Mesenchymal stem cell (in vitro differentiated cells and primary cell): ENCODE measurements around the gene DPH7.

ENCODE experiments used
- DNase-seq: peaks from one replicate; pipeline ENCODE4 v3.0.0-alpha.2; 2013
- H2AFZ ChIP-seq: one replicate; pipeline ENCODE4 v1.6.1; 2013; ENCODE audit warnings: low read depth, mild to moderate bottlenecking, control low read depth, inconsistent platforms, low read length, moderate library complexity
- H2AK5ac ChIP-seq: 2 replicates; pipeline ENCODE4 v1.6.1; 2013; ENCODE audit warnings: low read length, moderate library complexity, mild to moderate bottlenecking, inconsistent platforms; ENCODE audit not compliant: severe bottlenecking
- H2BK120ac ChIP-seq: one replicate; pipeline ENCODE4 v1.6.1; 2013; ENCODE audit warnings: low read depth, mild to moderate bottlenecking, inconsistent platforms, low read length, moderate library complexity
- H2BK12ac ChIP-seq, 2 experiments: one replicate each; pipeline ENCODE4 v1.6.1; 2013; ENCODE audit warnings: inconsistent platforms in 2 of 2, low read length in 2 of 2, mild to moderate bottlenecking in 2 of 2, moderate library complexity in 2 of 2, control low read depth in 1 of 2
- H2BK15ac ChIP-seq: one replicate; pipeline ENCODE4 v1.6.1; 2013; ENCODE audit warnings: mild to moderate bottlenecking, low read depth, inconsistent platforms; ENCODE audit not compliant: poor library complexity, severe bottlenecking
- H2BK5ac ChIP-seq: 2 replicates; pipeline ENCODE4 v1.6.1; 2013; ENCODE audit warnings: low read depth, mild to moderate bottlenecking, low read length, control low read depth, inconsistent platforms; ENCODE audit not compliant: poor library complexity, severe bottlenecking
- H3K14ac ChIP-seq, 2 experiments: one replicate each; pipeline ENCODE4 v1.6.1; 2013; ENCODE audit warnings: inconsistent platforms in 2 of 2, low read length in 2 of 2, control low read depth in 1 of 2, mild to moderate bottlenecking in 1 of 2, moderate library complexity in 1 of 2
- H3K18ac ChIP-seq, 2 experiments: one replicate each; pipeline ENCODE4 v1.6.1; 2013; ENCODE audit warnings: inconsistent platforms in 2 of 2, low read length in 2 of 2, control low read depth in 1 of 2, low read depth in 1 of 2, mild to moderate bottlenecking in 1 of 2
- H3K23ac ChIP-seq, 2 experiments: one replicate each; pipeline ENCODE4 v1.6.1; 2013; ENCODE audit warnings: inconsistent platforms in 2 of 2, low read length in 2 of 2, mild to moderate bottlenecking in 2 of 2, moderate library complexity in 2 of 2, control low read depth in 1 of 2
- H3K27ac ChIP-seq: 2 replicates; pipeline ENCODE4 v1.5.1; 2013; ENCODE audit warnings: mild to moderate bottlenecking, moderate library complexity, low read length, control low read depth, inconsistent platforms; ENCODE audit not compliant: poor library complexity, severe bottlenecking
- H3K27me3 ChIP-seq, 2 experiments: 2 replicates each; pipeline versions ENCODE4 v1.6.1 to v1.7.0; 2013; ENCODE audit warnings: low read length in 2 of 2, mild to moderate bottlenecking in 2 of 2, moderate library complexity in 2 of 2, control low read depth in 1 of 2, inconsistent platforms in 1 of 2; ENCODE audit not compliant: control insufficient read depth in 1 of 2, insufficient read depth in 1 of 2
- H3K36me3 ChIP-seq, 2 experiments: 2 replicates each; pipeline versions ENCODE4 v1.6.1 to v1.7.0; 2013; ENCODE audit warnings: low read length in 2 of 2, control low read depth in 1 of 2, inconsistent platforms in 1 of 2, low read depth in 1 of 2, mild to moderate bottlenecking in 1 of 2; ENCODE audit not compliant: insufficient read depth in 2 of 2, control insufficient read depth in 1 of 2
- H3K4ac ChIP-seq, 2 experiments: one replicate each; pipeline ENCODE4 v1.6.1; 2013; ENCODE audit warnings: inconsistent platforms in 2 of 2, low read length in 2 of 2, mild to moderate bottlenecking in 2 of 2, moderate library complexity in 2 of 2, control low read depth in 1 of 2, low read depth in 1 of 2
- H3K4me1 ChIP-seq: 2 replicates; pipeline ENCODE4 v1.6.1; 2013; ENCODE audit warnings: low read depth, low read length, control low read depth; ENCODE audit not compliant: control insufficient read depth, insufficient read depth
- H3K4me2 ChIP-seq: 2 replicates; pipeline ENCODE4 v1.6.1; 2013; ENCODE audit warnings: low read length, mild to moderate bottlenecking, inconsistent platforms; ENCODE audit not compliant: poor library complexity, severe bottlenecking
- H3K4me3 ChIP-seq, 2 experiments: 2 replicates each; pipeline versions ENCODE4 v1.5.1 to v1.7.0; 2013; ENCODE audit warnings: low read length in 2 of 2, mild to moderate bottlenecking in 2 of 2, control low read depth in 1 of 2, low read depth in 1 of 2; ENCODE audit not compliant: insufficient read depth in 1 of 2
- H3K79me1 ChIP-seq: replicated peaks from 2 replicates; pipeline ENCODE4 v1.6.1; 2013; ENCODE audit warnings: mild to moderate bottlenecking, control low read depth, low read length, inconsistent platforms; ENCODE audit not compliant: poor library complexity, severe bottlenecking
- H3K9ac ChIP-seq: 2 replicates; pipeline ENCODE4 v1.7.0; 2013; ENCODE audit warnings: mild to moderate bottlenecking, low read length, moderate library complexity
- H3K9me3 ChIP-seq: 2 replicates; pipeline ENCODE4 v1.7.0; 2013; ENCODE audit warnings: mild to moderate bottlenecking, low read length; ENCODE audit not compliant: control insufficient read depth
- H4K8ac ChIP-seq: one replicate; pipeline ENCODE4 v1.6.1; 2013; ENCODE audit warnings: inconsistent platforms, mild to moderate bottlenecking, low read length, moderate library complexity
- H4K91ac ChIP-seq: one replicate; pipeline ENCODE4 v1.6.1; 2013; ENCODE audit warnings: mild to moderate bottlenecking, low read length, inconsistent platforms
- WGBS: methylation state at CpG from one replicate; pipeline ENCODE4 v1.1.7; 2013; ENCODE audit warnings: mixed read lengths; 5-methylcytosine and 5-hydroxymethylcytosine counted together

DPH7 gene

GRCh38 chr9:137583957-137584356 is 5.2 kb upstream of the DPH7 start:
- Histone ChIP-seq H2BK120ac (no peak overlapping the region), H3K79me1 (peaks cover 55% of the 10 kb centered on the region)
- 92% methylated on average over 8 of the region's 8 CpGs for WGBS

GRCh38 chr9:137583347-137583746 is 4.6 kb upstream of the DPH7 start:
- Histone ChIP-seq H3K4me2 (no peak overlapping the region), H3K23ac (no peak overlapping the region), H3K4ac (no peak overlapping the region), H2BK12ac (no peak overlapping the region), H3K4me3 (no peak overlapping the region), H3K4me1 (peaks cover 14% of the 10 kb centered on the region), H3K9me3 (no peaks in the 10 kb centered on the region), H3K27me3 (no peaks in the 10 kb centered on the region), H3K14ac (no peak overlapping the region), H2BK120ac (no peak overlapping the region), H2BK15ac (no peak overlapping the region), H3K18ac (no peak overlapping the region), H3K36me3 (peaks cover 79 to 83% of the 10 kb centered on the region in 2 experiments), H4K8ac (no peak overlapping the region), H2AFZ (no peak overlapping the region), H3K9ac (no peak overlapping the region), H3K79me1 (peaks cover 51% of the 10 kb centered on the region), H4K91ac (no peak overlapping the region), H2BK5ac (no peak overlapping the region), H2AK5ac (no peak overlapping the region), H3K27ac (no peak overlapping the region)
- DNase-seq: no peak
- whole genome bisulfite sequencing: 92% methylated on average over 14 of the region's 14 CpGs

More at GRCh38 chr9:137583957-137584356, 5.2 kb upstream of the DPH7 start:
- Histone ChIP-seq H2BK5ac (no peak overlapping the region), H2AFZ (no peak overlapping the region), H3K4me2 (no peak overlapping the region), H2AK5ac (no peak overlapping the region), H3K27ac (no peak overlapping the region), H4K8ac (no peak overlapping the region), H3K27me3 (no peaks in the 10 kb centered on the region), H2BK15ac (no peak overlapping the region), H3K4me3 (no peak overlapping the region), H3K9me3 (no peaks in the 10 kb centered on the region), H3K9ac (no peak overlapping the region), H2BK12ac (no peak overlapping the region), H3K14ac (no peak overlapping the region), H3K18ac (no peak overlapping the region), H3K4me1 (peaks cover 14% of the 10 kb centered on the region), H3K23ac (no peak overlapping the region), H3K36me3 (peaks cover 84 to 86% of the 10 kb centered on the region in 2 experiments), H4K91ac (no peak overlapping the region), H3K4ac (no peak overlapping the region)
- DNase-seq: no peak

GRCh38 chr9:137582286-137582860 is 3.6 kb upstream of the DPH7 start:
- H3K27me3 ChIP-seq: no peaks in the 10 kb centered on the region
- no peak overlapping the region for H2BK15ac ChIP-seq
- no peak overlapping the region for H3K18ac ChIP-seq
- H3K9ac ChIP-seq: no peak overlapping the region
- no peak for DNase-seq
- no peak overlapping the region for H2AK5ac ChIP-seq
- H3K4me1 ChIP-seq: peaks cover 18% of the 10 kb centered on the region
- H3K79me1 ChIP-seq: peaks cover 41% of the 10 kb centered on the region
- no peak overlapping the region for H2BK120ac ChIP-seq
- 92% methylated on average over 20 of the region's 20 CpGs for WGBS
- H3K4ac ChIP-seq: no peak overlapping the region
- H3K14ac ChIP-seq: no peak overlapping the region
- H2BK12ac ChIP-seq: no peak overlapping the region
- no peak overlapping the region for H4K8ac ChIP-seq
- no peak overlapping the region for H3K4me2 ChIP-seq
- H2AFZ ChIP-seq: no peak overlapping the region
- no peak overlapping the region for H2BK5ac ChIP-seq
- H3K9me3 ChIP-seq: no peaks in the 10 kb centered on the region
- peaks cover 70 to 74% of the 10 kb centered on the region in 2 experiments for H3K36me3 ChIP-seq
- H4K91ac ChIP-seq: no peak overlapping the region
- H3K4me3 ChIP-seq: no peak overlapping the region
- H3K27ac ChIP-seq: no peak overlapping the region
- no peak overlapping the region for H3K23ac ChIP-seq

GRCh38 chr9:137581361-137582285 is 2.9 kb upstream of the DPH7 start:
- Histone ChIP-seq H3K4me3 (no peak overlapping the region), H2BK12ac (no peak overlapping the region), H3K27me3 (no peaks in the 10 kb centered on the region), H2BK5ac (no peak overlapping the region), H3K36me3 (peaks cover 62 to 66% of the 10 kb centered on the region in 2 experiments), H3K4ac (no peak overlapping the region), H3K79me1 (peaks cover 34% of the 10 kb centered on the region), H3K9me3 (no peaks in the 10 kb centered on the region), H3K9ac (no peak overlapping the region), H4K8ac (no peak overlapping the region), H3K4me2 (no peak overlapping the region), H3K14ac (no peak overlapping the region), H3K4me1 (peaks cover 21% of the 10 kb centered on the region), H3K27ac (no peak overlapping the region), H2AK5ac (no peak overlapping the region), H2AFZ (no peak overlapping the region), H4K91ac (no peak overlapping the region), H3K23ac (no peak overlapping the region), H2BK120ac (no peak overlapping the region), H2BK15ac (no peak overlapping the region), H3K18ac (no peak overlapping the region)
- no peak for DNase-seq
- 92% methylated on average over 22 of the region's 22 CpGs for WGBS
